GM12875 (cell line): ENCODE measurements around the gene CHTOP.

Experiments used
- H3K4me3 ChIP-seq: one replicate; pipeline ENCODE4 v1.5.1; 2011; ENCODE audit warnings: low read depth, low read length, control low read depth
- CTCF ChIP-seq: IDR thresholded peaks from 2 replicates; pipeline ENCODE4 v1.5.1; 2011; ENCODE audit warnings: low read depth, mild to moderate bottlenecking, control low read depth, inconsistent platforms, low read length, moderate library complexity, borderline replicate concordance; ENCODE audit not compliant: insufficient read depth

CHTOP gene

DNA sequence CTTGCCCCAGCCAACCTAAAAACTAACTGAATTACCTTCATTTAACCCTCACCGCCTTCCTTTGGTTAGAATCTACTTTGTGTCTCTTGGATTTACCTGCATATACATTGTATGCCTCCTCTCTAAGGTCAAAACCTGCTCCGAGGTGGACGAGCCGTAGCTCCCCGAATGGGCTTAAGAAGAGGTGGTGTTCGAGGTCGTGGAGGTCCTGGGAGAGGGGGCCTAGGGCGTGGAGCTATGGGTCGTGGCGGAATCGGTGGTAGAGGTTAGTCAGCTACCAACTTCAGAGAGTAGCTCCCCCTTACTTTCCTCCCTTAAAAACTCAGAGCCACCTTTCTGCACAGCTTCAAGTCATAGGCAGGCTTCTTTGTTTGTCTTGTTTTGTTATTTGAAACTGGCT is 9.2 kb downstream of the CHTOP start:
- H3K4me3 ChIP-seq: no peak overlapping the region
- TF ChIP-seq CTCF: no peak

GRCh38 chr1:153643816-153644215 is 9.9 kb downstream of the CHTOP start:
- no peak for TF ChIP-seq CTCF
- H3K4me3 ChIP-seq: no peak overlapping the region

DNA sequence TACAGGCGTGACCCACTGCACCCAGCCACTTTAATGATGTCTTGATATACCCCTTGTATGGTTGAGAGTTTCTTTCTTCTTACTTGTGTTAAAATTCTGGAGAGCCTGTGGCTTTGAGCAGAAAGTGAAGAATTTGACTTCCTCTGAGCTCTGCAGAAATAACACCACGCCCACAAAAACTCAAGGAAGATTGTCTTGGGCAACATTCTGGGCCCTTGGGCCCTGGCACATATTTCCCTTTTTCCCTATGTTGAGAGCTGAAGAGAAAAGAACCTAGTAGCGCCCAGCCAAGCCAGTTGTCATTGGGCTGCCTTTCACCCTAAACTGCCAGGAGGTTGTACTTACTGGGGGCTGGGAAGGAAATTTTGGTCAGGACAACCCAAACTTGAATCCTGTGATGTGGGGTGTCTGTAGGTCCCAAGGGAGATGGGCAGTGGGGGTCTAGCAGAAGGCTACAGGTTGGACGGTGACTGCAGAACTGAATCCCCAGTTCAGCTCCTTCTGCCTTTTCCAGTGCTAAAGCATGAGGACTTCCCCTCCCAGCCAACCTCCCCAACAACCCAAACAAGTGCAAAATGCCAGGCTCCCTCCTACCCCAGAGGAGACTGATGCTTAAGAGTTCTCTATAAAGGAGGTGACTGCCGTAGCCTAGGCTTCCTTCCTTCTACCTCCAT is 12.9 kb downstream of the CHTOP start:
- no peak overlapping the region for H3K4me3 ChIP-seq
- TF ChIP-seq CTCF: no peak

DNA sequence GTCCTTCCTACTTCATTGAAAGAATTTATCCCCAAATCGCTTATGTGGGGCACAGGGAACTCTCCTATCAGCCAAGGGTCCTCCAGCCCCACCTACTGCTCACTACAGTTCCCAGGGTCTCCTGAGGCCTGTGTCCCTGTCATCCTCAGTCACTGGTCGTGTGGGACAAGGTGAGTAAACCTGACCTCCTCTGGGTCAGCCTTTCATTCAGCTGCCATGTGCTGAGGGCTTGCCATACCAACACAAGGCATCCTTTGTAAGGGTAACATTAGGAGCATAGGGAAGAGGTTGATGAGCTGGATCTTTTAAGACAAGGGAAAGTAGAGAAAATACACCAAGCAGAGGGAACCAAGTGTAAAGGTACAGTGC is 13.5 kb downstream of the CHTOP start:
- TF ChIP-seq CTCF: no peak
- H3K4me3 ChIP-seq: no peak overlapping the region

DNA sequence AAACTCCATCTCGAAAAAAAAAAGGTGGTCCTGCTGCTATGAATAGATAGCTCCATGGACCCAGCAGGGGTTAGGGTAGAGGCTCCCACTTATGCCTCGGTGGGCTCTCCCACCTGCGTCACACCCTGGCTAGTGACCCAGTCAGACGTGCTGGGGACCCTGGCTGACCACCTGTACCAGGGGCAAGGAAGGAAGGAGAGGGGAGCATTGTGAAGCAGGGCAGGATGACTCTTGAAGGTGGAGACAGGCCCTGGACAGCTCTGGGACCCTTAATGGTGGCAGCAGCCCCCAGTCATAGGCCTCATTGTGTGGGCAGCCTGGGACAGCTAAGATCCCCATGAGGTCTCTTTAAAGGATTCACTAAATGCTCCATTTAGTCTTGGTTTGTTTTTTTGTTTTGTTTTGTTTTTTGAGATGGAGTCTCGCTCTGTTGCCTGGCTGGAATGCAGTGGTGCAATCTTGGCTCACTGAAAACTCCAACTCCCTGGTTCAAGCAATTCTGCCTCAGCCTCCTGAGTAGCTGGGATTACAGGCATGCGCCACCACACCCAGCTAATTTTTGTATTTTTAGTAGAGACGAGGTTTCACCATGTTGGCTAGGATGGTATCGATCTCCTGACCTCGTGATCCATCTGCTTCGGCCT is 14.3 kb downstream of the CHTOP start:
- TF ChIP-seq CTCF: no peak
- no peak overlapping the region for H3K4me3 ChIP-seq

GRCh38 chr1:153649137-153649862 is 15.4 kb downstream of the CHTOP start:
- no peak for TF ChIP-seq CTCF
- H3K4me3 ChIP-seq: no peak overlapping the region

GRCh38 chr1:153649863-153650235 is 16.0 kb downstream of the CHTOP start:
- H3K4me3 ChIP-seq: no peak overlapping the region
- no peak for TF ChIP-seq CTCF
